GM20000 (cell line): ENCODE data around the gene SCN2A.

Source experiments
- DNase-seq: peaks from one replicate; pipeline ENCODE4 v3.0.0; 2012; ENCODE audit warnings: low spot score
- TF ChIP-seq, protein P1 (sequence below): IDR thresholded peaks from 2 replicates; pipeline ENCODE4 v1.5.1; 2012; ENCODE audit warnings: mild to moderate bottlenecking, control low read depth; ENCODE audit errors: extremely low read depth, missing control alignments

The SCN2A gene

DNA sequence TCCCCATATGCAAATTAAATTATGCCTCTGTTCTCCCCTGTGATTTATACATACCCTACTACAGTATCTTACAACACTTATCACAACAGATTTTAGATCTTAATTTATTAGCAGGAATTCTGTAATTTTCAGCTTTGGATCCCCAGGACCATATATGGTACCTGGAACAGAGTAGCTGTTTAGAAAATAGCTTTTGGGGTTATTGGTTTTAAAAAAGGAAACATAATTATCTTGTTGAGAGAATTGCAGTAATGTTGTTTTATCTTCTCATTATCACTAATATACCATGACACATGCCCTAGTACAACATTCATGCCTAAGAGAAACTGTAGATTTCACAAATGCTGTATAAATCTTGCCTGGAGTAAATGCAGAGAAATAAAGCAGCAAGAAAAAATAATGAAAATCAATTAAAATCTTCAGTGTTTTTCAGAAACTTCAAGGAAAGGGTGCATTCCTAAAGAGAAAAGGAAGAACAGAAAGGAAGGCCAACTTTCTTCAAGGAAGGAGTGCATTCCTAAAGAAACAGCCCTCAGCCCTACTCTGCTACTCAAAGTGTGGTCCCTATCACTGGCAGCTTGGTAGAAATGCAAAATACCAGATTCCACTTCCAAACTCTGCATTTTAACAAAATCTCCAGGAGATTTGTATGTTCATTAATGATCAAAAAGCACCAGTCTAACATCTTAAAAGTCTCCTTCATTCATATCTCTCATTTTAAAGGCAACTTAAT lies 193.2 kb downstream of the SCN2A start:
- TF ChIP-seq, protein P1, sequence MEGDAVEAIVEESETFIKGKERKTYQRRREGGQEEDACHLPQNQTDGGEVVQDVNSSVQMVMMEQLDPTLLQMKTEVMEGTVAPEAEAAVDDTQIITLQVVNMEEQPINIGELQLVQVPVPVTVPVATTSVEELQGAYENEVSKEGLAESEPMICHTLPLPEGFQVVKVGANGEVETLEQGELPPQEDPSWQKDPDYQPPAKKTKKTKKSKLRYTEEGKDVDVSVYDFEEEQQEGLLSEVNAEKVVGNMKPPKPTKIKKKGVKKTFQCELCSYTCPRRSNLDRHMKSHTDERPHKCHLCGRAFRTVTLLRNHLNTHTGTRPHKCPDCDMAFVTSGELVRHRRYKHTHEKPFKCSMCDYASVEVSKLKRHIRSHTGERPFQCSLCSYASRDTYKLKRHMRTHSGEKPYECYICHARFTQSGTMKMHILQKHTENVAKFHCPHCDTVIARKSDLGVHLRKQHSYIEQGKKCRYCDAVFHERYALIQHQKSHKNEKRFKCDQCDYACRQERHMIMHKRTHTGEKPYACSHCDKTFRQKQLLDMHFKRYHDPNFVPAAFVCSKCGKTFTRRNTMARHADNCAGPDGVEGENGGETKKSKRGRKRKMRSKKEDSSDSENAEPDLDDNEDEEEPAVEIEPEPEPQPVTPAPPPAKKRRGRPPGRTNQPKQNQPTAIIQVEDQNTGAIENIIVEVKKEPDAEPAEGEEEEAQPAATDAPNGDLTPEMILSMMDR, result no peak
- no peak for DNase-seq

DNA sequence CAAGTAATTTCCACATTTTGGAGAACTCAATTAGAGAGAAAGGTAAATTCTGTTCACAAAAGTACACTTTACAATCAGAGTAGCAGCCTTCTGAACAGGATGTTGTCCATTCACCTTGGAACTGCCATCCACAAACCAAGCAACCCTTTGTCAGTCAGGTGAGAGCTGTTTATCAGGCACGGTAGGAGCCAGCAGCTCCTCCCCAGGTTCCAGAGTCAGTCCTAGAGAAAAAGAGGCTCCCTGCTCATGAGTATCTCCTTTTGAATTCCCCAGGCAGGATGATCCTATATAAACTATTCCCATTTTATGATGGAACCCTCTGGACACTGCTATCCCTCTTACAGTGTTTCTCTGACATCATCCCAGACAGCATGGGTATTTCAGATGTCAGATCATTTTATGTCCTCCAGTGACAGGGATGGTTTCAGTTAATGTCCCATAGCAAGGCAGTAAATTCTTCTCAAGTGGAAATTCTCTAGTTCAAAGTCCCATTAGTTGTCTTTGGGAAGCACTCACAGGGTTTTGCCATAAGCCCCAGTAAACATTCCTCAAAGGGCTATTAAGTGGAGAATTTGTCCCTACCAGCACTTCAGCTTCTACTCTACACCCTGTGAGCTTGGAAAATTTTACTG lies 195.8 kb downstream of the SCN2A start:
- TF ChIP-seq, protein P1, result no peak
- DNase-seq, result no peak

DNA sequence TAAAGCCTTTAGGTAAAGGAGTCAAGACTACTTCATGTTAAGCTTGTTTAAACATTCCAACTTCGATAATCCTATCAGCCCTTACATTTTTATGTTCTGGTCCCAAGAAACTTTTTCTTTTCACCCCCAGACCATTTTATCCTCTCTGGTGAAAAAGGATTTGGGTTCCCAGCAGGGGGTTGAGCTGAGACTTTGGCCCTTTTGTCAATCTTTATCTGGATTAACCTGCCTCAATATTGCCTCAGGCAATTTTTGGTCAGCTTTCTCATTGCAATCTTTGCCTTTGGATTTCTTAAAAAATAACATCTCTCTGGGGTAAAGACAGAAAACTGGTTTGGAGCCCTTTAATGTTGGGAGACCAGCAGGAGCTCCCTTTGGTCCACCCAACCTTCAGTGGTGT lies 196.4 kb downstream of the SCN2A start:
- DNase-seq, result no peak
- TF ChIP-seq, protein P1, result no peak

DNA sequence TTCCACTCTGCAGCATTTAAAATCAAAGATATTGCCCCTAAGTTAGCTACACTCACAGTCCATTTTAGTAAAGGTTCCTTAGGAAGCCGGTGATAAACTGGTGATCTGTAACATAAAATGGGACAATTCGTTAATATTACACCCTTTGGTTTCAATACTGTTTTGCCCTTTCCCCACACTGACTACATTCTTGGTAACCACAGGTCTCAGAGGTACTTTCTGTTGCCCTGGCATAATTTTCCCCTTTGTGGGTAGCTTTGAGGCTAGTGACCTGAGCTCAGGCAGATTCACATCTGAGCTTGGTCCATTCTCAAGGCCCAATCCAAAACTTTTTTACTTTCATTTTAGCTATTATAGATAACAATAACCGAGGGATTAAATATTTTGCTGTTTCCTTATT lies 197.3 kb downstream of the SCN2A start:
- TF ChIP-seq, protein P1, result no peak
- DNase-seq, result no peak

DNA sequence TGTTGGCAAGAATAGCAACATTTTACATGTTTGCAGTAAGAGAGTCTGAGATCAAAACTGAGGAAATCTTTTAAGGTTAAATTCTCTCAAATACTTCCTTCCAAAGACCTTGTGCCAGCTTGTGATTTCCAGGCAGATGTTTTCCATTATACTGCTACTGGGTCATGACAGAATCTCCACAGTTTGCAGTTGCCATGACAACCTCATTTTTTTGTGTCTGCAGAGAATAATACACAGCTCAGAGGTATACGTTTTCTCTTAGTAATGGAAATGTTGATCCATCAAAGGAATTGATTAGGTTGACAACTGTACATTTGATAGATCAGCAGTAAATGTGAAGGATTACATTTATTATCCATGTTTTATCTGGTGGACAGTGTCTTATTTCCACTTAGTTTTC lies 201.2 kb downstream of the SCN2A start:
- TF ChIP-seq, protein P1, result no peak
- no peak for DNase-seq
